ENCODE results near the gene GTSF1L.

GTSF1L gene

GRCh38 chr20:43744966-43745730 is 18.3 kb upstream of the GTSF1L start:
- DNase-seq, result peak; percentile 64 to 87

- DNase-seq, result no peak
Measured at GRCh38 chr20:43744151-43744611, 17.4 kb upstream of the GTSF1L start.

DNA sequence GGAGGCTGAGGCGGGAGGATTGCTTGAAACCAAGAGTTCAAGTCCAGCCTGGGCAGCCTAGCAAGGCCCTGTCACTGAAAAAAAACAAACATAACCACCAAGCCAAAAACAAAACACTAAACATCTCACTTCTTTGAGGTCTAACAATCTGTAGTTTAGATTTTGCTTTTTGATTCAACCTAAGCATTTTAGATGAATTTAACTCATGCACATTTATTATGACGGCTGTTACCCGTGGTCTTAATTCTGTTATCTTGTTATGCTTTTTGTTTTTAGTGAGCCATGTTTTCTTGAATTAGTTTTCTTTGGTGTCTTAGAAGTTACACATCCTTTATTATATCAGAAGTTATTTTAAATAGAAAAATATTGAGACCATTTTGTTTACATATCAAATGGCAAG is 13.8 kb upstream of the GTSF1L start:
- DNase-seq, result no peak

DNA sequence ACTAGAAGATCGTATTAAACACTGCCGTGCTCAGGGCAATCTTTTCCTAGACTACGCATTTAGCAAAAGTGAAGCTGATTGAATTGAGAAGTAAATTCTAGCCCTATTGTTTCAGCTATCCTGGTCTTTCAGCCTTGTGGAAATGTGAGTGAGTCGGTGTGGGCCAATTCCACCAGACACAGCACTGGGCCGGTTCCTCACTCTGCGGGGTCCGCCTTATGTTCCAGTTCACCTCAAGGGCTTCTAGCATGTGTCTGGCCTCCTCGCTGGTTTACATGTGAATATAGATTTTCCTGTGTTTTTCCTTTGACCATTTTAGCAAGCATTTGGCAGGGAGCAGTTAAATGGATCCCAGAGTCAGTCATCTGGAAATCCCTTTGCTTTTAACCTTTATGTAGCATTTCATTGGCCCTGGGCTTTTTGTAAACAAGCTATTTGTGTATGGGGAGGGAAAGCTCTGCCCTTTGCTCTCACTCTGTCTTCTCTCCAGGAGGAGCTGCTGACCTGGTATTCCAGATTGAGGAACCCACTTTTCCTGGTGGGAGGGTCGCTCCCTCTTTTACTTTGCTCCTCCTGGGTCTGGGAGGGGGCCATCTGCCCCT is 12.4 kb upstream of the GTSF1L start:
- no peak for DNase-seq

GRCh38 chr20:43737925-43738324 is 11.1 kb upstream of the GTSF1L start:
- no peak for DNase-seq

- peak in 1 of 2 experiments; percentile 16 for DNase-seq
Measured at GRCh38 chr20:43736588-43737158, 9.9 kb upstream of the GTSF1L start.

GRCh38 chr20:43731927-43732326 is 5.1 kb upstream of the GTSF1L start:
- no peak for DNase-seq

DNA sequence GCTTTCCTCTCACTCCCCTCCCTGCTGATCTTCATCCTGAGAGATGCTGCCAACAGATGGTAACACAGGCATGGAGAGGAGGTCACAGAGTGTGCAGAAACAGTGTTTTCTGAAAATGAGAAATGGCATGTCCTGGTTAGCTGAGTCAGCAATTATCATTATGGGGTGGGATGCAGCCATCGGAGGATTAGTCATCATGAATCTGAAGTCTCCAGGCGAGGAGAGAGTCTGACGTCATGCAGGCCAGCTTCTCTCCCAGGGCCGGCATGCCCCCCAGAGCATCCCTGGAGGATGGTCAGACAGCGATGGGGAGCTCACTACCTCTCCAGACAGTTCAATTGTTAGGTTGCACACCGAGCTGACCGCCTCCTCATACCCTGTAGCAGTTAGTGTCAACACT is 4.7 kb upstream of the GTSF1L start:
- no peak for DNase-seq

DNA sequence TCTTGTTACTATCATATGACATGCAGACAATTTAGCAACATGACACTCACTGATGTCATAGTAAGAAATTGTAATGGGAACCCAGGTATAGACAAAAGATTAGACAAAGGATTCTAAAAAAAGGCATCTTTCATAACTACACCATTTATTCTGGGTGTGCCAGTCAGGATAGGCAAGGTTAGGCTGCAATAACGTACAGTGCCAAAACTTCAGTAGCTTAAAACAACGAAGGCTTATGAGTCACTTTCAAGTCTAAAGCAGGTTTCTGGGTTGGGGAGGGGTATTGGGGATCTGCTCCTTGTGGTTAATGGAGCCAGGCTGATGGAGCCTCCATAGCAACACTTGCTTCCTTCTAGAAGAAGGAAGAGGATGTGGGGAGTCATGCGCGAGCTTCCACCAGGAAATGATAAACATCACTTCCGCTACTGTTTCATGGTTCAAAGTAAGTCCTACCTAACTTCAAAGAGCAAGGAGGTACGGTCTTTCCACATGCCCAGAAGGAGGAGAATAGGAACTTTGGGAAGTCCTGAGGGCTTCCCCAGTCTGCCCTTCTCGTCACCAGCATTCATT is 2.0 kb upstream of the GTSF1L start:
- no peak for DNase-seq

- DNase-seq, result no peak
Measured at GRCh38 chr20:43727980-43728590, 1.3 kb upstream of the GTSF1L start.

DNA sequence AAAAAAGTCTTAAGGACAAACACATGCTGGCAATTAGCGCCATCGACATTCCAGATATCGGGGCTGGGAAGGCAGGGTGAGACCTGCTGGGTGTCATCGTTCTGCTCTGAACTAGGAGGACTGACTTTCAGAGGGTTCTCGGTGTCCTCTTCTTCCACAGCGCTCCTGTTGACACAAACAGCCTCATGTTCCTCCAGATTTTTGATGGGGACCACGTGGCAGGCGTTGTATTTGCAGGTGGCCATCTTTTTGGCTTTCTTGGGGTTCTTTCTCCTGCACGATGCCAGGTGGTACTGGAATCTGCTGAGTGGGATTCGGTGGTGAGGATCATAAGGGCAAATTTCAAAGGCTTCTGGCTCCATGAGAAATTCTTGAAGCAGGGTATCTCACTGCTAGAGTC is 469 bp downstream of the GTSF1L start:
- DNase-seq, result no peak

DNA sequence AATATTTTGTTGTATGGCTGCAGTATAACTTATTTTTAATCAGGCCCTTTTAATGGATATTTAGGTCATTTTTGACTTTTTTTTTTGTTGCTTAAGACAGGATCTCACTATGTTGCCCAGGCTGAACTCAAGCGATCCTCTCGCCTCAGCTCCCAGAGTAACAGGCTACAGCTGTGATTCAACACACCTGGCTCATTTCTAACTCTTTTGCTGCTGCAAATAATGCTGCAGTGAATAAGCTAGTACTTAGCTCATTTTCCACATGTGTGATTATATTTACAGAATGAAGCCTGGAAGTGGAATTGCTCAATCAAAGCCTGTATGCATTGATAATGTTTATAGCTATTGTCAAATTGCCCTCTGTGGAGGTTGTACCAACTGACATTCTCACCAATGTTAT is 1.1 kb downstream of the GTSF1L start:
- no peak for DNase-seq

- DNase-seq, result no peak
Measured at GRCh38 chr20:43724383-43724782, 2.4 kb downstream of the GTSF1L start.

DNA sequence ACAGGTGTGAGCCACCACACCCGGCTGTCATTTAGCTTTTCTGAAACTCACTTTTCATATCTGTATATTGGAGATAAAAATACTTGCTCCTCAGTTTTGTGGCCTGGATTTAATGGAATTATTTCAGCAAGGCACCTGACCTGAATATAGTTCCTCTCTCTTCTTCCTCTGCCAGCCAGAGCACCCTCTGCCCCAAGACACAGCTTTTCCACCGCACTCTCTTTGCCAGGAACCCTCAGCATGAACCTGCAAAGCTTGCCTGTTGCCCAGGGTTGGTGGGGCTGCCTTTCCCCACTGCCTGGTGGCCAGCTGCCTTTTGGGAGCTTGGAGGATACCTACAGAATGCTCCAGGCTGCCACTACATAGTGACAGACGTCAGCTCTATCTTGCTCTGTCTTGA is 3.1 kb downstream of the GTSF1L start:
- no peak for DNase-seq

- no peak for DNase-seq
Measured at GRCh38 chr20:43723186-43723585, 3.6 kb downstream of the GTSF1L start.

DNA sequence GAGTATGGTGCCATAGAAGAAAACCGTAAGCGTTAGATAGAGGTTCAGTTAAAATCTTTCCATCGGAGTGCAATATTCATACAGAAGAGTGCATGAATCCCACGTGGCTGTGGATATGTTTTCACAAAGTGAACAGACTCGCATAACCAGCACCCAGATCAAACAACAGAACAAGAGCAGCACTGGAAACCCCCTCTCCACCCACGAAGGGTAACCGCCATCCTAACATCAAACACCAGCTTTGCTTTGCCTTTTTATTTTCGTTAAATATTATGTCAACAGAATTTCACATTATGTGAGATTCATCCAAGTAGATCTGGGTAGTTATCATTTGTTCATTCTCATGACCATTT is 4.7 kb downstream of the GTSF1L start:
- no peak for DNase-seq

GRCh38 chr20:43721429-43722152 is 5.2 kb downstream of the GTSF1L start:
- peak in 1 of 2 experiments; percentile 34 for DNase-seq

GRCh38 chr20:43721097-43721428 is 5.7 kb downstream of the GTSF1L start:
- no peak for DNase-seq

DNA sequence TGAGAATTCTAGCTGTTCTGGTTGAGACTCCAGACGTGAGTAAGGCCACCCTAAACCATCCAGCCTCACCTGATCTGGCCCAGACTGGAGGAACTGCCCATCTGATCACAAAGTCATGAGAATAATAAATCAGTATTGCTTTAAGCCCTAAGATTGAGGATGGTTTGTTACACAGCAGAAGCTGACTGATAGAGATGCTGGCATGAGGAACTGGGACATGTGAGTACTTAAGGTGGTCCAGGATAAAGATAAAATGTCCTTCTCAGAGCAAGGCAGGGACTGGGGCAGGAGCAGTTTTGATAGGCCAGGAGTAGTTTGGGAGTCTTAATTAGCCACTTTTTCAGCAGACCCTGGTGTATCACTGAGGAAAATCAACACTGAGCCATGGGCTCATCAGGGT is 6.8 kb downstream of the GTSF1L start:
- DNase-seq, result no peak

- no peak for DNase-seq
Measured at GRCh38 chr20:43717616-43717995, 9.2 kb downstream of the GTSF1L start.

DNA sequence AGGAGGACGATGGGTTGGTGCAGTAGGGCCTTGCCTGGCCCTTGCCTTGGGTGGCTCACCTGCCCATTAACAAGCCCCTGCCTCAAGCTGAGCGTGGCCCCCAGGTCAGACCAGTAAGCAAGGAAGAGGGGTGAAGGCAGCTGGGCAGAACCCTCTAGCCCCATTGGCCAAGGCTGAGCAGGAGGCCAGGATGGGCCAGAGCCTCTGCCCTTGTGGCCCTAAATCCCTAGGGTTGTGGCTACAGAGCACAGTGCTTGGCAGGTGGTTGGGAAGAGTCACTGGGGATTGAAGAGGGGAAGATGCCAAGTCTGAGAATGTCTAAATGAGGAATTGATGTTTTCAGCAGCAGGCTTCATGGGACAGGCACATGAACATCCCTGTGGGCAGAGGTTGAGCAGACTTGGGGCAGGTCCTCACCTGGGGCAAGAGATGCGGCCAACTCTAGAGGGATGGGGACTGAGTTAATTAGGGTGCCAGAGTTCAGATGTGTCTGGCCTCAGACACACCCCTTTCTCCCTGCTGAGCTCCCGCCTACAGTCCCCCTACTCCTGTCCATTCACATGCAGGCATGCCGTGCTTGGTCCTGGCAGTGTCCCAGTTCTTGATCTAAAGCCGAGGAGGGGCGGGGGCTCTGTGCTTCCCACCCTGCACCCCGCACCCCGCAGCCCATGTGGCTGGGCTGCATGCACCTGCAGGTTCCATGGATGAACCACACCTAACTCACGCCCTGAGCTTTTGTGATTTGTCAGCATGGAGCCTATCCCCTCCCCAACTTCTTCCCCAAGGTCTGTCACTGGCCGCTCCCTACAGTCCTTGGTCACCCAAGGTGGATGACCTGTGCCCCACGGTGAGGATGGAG is 9.8 kb downstream of the GTSF1L start:
- no peak for DNase-seq

DNA sequence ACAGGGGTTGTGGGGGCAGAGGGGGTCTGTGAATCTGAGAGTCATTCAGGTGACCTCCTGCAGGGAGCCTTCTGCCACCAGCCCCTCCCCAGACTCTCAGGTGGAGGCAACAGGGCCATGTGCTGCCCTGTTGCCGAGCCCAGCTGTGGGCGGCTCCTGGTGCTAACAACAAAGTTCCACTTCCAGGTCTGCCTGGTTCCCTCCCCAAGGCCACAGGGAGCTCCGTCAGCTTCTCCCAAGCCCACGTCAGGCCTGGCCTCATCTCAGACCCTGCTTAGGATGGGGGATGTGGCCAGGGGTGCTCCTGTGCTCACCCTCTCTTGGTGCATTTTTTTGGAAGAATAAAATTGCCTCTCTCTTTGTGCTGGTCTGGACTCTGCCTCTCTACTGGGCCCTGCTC is 10.7 kb downstream of the GTSF1L start:
- no peak for DNase-seq
